ENCODE data around the gene ECE2.

GRCh38 chr3:184317201-184317600 lies 41.4 kb downstream of the ECE2 start:
- TF ChIP-seq CTCF (tag by site-specific recombination; IDR thresholded peaks at IDR 0.05), result no peak
- no peak for TF ChIP-seq ZNF707 (tag by site-specific recombination; IDR thresholded peaks at IDR 0.05)
- no peak for TF ChIP-seq MYNN (tag by site-specific recombination; IDR thresholded peaks at IDR 0.05; ENCODE audit: borderline replicate concordance)
- TF ChIP-seq KLF16 (tag by site-specific recombination; IDR thresholded peaks at IDR 0.05), result no peak
- no peak for TF ChIP-seq ZFP37 (tag by site-specific recombination; IDR thresholded peaks at IDR 0.05)
- TF ChIP-seq ZNF544 (tag by site-specific recombination; IDR thresholded peaks at IDR 0.05), result no peak
- TF ChIP-seq PRDM4 (tag by site-specific recombination; IDR thresholded peaks at IDR 0.05), result no peak
- no peak for TF ChIP-seq ZNF169 (tag by site-specific recombination; IDR thresholded peaks at IDR 0.05)
- TF ChIP-seq SP2 (tag by site-specific recombination; IDR thresholded peaks at IDR 0.05), result no peak

Measured in HEK293 (cell line).